HG02678 (cell line): ENCODE results near the gene EXOC3.
A peak's percentile ranks its signal among the peaks of the same experiment; 100 is the strongest.

Experiments used
- ATAC-seq: cut with Tn5 transposase; IDR thresholded peaks from one replicate; pipeline ENCODE4 v1.9.1; 2021; ENCODE audit warnings: mild to moderate bottlenecking, moderate library complexity; ENCODE audit not compliant: unreplicated experiment

Gene EXOC3

GRCh38 chr5:437281-437771 is 5.7 kb upstream of the EXOC3 start:
- no peak for ATAC-seq

- ATAC-seq: no peak
Measured at GRCh38 chr5:438481-438981, 4.4 kb upstream of the EXOC3 start.

GRCh38 chr5:439181-439580 is 3.8 kb upstream of the EXOC3 start:
- ATAC-seq: no peak

GRCh38 chr5:439636-440035 is 3.3 kb upstream of the EXOC3 start:
- ATAC-seq: no peak

GRCh38 chr5:440401-441201 is 2.4 kb upstream of the EXOC3 start:
- no peak for ATAC-seq

- no peak for ATAC-seq
Measured at GRCh38 chr5:441996-442334, 1.0 kb upstream of the EXOC3 start.

GRCh38 chr5:443239-444151 is 519 bp downstream of the EXOC3 start:
- peak; percentile 17 for ATAC-seq

- no peak for ATAC-seq
Measured at GRCh38 chr5:444226-444625, 1.2 kb downstream of the EXOC3 start.

- ATAC-seq: no peak
Measured at GRCh38 chr5:445591-445990, 2.6 kb downstream of the EXOC3 start.

- ATAC-seq: no peak
Measured at GRCh38 chr5:446066-446882, 3.3 kb downstream of the EXOC3 start.

GRCh38 chr5:446883-447263 is 3.9 kb downstream of the EXOC3 start:
- no peak for ATAC-seq

- ATAC-seq: no peak
Measured at GRCh38 chr5:447501-447900, 4.5 kb downstream of the EXOC3 start.

GRCh38 chr5:448061-448765 is 5.2 kb downstream of the EXOC3 start:
- no peak for ATAC-seq

- ATAC-seq: no peak
Measured at GRCh38 chr5:448766-449090, 5.8 kb downstream of the EXOC3 start.

- ATAC-seq: no peak
Measured at GRCh38 chr5:449151-449550, 6.2 kb downstream of the EXOC3 start.

GRCh38 chr5:451587-452458 is 8.8 kb downstream of the EXOC3 start:
- ATAC-seq: no peak

GRCh38 chr5:452978-453710 is 10.2 kb downstream of the EXOC3 start:
- ATAC-seq: no peak

- no peak for ATAC-seq
Measured at GRCh38 chr5:453725-454481, 10.9 kb downstream of the EXOC3 start.
